Lung microvascular endothelial cell (primary cell): Measurements from ENCODE around the gene GPR158. TPM values are rescaled to one million over a fixed set of nuclear protein-coding genes. Genes with fewer than 3 reads are reported as not detected.

Experiments
- DNase-seq, 2 donors: peaks; one replicate each; pipeline versions ENCODE4 v3.0.0 to v3.0.0-alpha.2; 2010; ENCODE audit warnings: low read depth in 2 of 2
- total RNA-seq: library from RNA; depleted of rRNA; stranded (reverse); fragments of >200 nt; gene quantifications from 2 replicates; pipeline ENCODE4 v1.2.1, GENCODE V29; 2014

The GPR158 gene
- total RNA-seq, 1 donor from 2014 or later = not detected

- no peak for DNase-seq
These were observed 390.8 kb downstream of the GPR158 start for GRCh38 chr10:25565570-25565969.

GRCh38 chr10:25573316-25573715, 398.5 kb downstream of the GPR158 start:
- DNase-seq = no peak

- DNase-seq = no peak
These were observed 400.5 kb downstream of the GPR158 start for GRCh38 chr10:25575343-25575742.

GRCh38 chr10:25578061-25578460, 403.3 kb downstream of the GPR158 start:
- DNase-seq = no peak

- DNase-seq = no peak
These were observed 408.2 kb downstream of the GPR158 start for GRCh38 chr10:25582961-25583360.

- DNase-seq = no peak
These were observed 425.9 kb downstream of the GPR158 start for GRCh38 chr10:25600651-25601050.

GRCh38 chr10:25604591-25604990, 429.8 kb downstream of the GPR158 start:
- no peak for DNase-seq

GRCh38 chr10:25614652-25615051, 439.9 kb downstream of the GPR158 start:
- DNase-seq = no peak

GRCh38 chr10:25615926-25616325, 441.1 kb downstream of the GPR158 start:
- DNase-seq = no peak

- DNase-seq = no peak
These were observed 442.2 kb downstream of the GPR158 start for GRCh38 chr10:25616903-25617592.

- no peak for DNase-seq
These were observed 452.8 kb downstream of the GPR158 start for GRCh38 chr10:25627606-25628005.

GRCh38 chr10:25629333-25629732, 454.5 kb downstream of the GPR158 start:
- DNase-seq = no peak

GRCh38 chr10:25631471-25631870, 456.7 kb downstream of the GPR158 start:
- DNase-seq = no peak

- DNase-seq = no peak
These were observed 458.0 kb downstream of the GPR158 start for GRCh38 chr10:25632802-25633201.

GRCh38 chr10:25633542-25633941, 458.7 kb downstream of the GPR158 start:
- DNase-seq = no peak

GRCh38 chr10:25639646-25640045, 464.8 kb downstream of the GPR158 start:
- no peak for DNase-seq

GRCh38 chr10:25641595-25641994, 466.8 kb downstream of the GPR158 start:
- no peak for DNase-seq

GRCh38 chr10:25642721-25643120, 467.9 kb downstream of the GPR158 start:
- DNase-seq = no peak

GRCh38 chr10:25646371-25646770, 471.6 kb downstream of the GPR158 start:
- DNase-seq = no peak

- no peak for DNase-seq
These were observed 476.7 kb downstream of the GPR158 start for GRCh38 chr10:25651534-25651933.
